ENCODE measurements around the gene CAPN7. TPM values are rescaled to one million over a fixed set of nuclear protein-coding genes. Genes with fewer than 3 reads are reported as not detected.

CAPN7 gene
- total and polyA plus RNA-seq, 2 donors (not counting 1 experiment from before 2014, with no cell fraction given), result 25.9 to 38.0 TPM

DNA sequence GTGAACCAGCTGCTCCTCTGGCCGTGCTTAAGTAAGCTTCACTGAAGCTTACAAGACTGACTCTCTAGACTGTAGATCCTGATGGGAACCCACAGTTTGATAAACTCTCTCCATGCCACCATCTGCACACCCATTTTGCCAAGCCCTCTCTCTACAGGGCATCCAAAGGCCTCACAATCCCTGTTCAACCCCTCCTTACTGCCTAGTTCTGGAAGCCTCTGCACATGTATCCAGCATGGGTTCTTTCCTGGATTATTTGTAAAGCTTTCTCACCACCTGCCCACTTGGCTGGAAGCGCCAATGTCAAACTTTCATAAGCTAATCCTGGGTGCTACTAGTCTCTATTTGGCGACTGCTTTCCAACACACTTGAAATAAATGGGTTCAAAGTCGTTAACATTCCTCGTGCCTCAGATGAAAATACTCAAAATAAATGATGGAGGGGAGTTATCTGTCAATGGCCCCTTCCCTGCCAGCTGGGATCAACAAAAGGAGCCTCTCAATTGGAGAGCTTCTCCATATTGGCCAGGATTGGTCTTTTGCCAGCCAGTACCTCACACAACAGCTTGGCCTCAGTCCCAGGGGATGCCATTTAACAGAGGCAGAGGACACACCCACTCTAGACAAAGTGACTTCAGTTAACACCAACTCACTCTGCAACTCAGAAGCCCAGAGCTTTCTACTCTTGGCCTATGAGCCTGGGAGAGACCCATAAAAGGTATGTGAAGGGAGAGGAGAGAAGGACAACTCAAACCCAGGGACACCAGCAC, 78.3 kb downstream of the CAPN7 start:
- Histone ChIP-seq H3K4me2 (ENCODE audit: extremely low read depth, insufficient read depth, low read length) (no peak overlapping the region), H3K9me3 (ENCODE audit: control insufficient read depth, insufficient read depth, low read depth, low read length) (no peaks in the 10 kb centered on the region), H4K20me1 (ENCODE audit: control insufficient read depth, extremely low read depth, insufficient read depth, low read length) (no peaks in the 10 kb centered on the region), H3K4me3 (replicated peaks in 1 of 4; ENCODE audit: control extremely low read depth in 1 of 4, insufficient read depth in 1 of 4, low read depth in 3 of 4, low read length in 4 of 4) (no peak overlapping the region), H3K27me3 (ENCODE audit: control insufficient read depth, insufficient read depth, low read length) (no peaks in the 10 kb centered on the region), H3K27ac (ENCODE audit: insufficient read depth, low read length) (no peak overlapping the region), H3K79me2 (ENCODE audit: control insufficient read depth, insufficient read depth, low read length) (no peaks in the 10 kb centered on the region), H3K4me1 (ENCODE audit: control insufficient read depth, extremely low read depth, insufficient read depth, low read length) (no peaks in the 10 kb centered on the region), H2AFZ (ENCODE audit: low read length) (no peak overlapping the region), H3K36me3 (ENCODE audit: control insufficient read depth, insufficient read depth, low read length) (no peaks in the 10 kb centered on the region), H3K9ac (ENCODE audit: insufficient read depth, low read length) (no peak overlapping the region)
- DNase-seq (ENCODE audit: low read depth in 2 of 2), result peak in 1 of 2 donors; percentile 26
- TF ChIP-seq, protein P1, sequence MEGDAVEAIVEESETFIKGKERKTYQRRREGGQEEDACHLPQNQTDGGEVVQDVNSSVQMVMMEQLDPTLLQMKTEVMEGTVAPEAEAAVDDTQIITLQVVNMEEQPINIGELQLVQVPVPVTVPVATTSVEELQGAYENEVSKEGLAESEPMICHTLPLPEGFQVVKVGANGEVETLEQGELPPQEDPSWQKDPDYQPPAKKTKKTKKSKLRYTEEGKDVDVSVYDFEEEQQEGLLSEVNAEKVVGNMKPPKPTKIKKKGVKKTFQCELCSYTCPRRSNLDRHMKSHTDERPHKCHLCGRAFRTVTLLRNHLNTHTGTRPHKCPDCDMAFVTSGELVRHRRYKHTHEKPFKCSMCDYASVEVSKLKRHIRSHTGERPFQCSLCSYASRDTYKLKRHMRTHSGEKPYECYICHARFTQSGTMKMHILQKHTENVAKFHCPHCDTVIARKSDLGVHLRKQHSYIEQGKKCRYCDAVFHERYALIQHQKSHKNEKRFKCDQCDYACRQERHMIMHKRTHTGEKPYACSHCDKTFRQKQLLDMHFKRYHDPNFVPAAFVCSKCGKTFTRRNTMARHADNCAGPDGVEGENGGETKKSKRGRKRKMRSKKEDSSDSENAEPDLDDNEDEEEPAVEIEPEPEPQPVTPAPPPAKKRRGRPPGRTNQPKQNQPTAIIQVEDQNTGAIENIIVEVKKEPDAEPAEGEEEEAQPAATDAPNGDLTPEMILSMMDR (conservative IDR thresholded peaks at IDR 0.05 in 1 of 2, IDR thresholded peaks at IDR 0.05 in 1 of 2; ENCODE audit: low read depth in 1 of 2, low read length in 2 of 2), result no peak
- TF ChIP-seq EZH2 (IDR thresholded peaks at IDR 0.05; ENCODE audit: low read length, missing control alignments), result no peak

DNA sequence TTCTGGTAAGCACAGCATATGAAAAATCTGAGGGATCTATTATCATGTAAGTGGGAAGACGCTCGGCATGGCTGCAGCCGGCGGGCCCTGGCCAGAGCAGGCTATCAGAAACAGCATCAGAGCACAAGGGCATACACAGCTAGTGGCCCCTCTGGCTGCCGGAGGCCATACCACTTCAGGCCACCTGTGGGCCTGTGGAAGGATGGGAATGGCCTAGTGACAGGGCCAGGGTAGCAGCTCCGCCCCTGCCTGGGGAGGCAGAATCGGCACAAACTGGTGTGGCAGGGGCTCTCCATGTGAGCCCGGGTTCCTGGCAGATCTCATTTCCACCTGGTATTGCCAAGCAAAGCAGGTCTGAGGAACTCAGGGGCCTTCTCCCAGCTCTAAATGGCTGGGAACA, 80.0 kb downstream of the CAPN7 start:
- H3K4me2 ChIP-seq (ENCODE audit: extremely low read depth, insufficient read depth, low read length), result no peak overlapping the region
- no peaks in the 10 kb centered on the region for H4K20me1 ChIP-seq (ENCODE audit: control insufficient read depth, extremely low read depth, insufficient read depth, low read length)
- H3K36me3 ChIP-seq (ENCODE audit: control insufficient read depth, insufficient read depth, low read length), result no peaks in the 10 kb centered on the region
- H3K9me3 ChIP-seq (ENCODE audit: control insufficient read depth, insufficient read depth, low read depth, low read length), result no peaks in the 10 kb centered on the region
- no peaks in the 10 kb centered on the region for H3K27me3 ChIP-seq (ENCODE audit: control insufficient read depth, insufficient read depth, low read length)
- no peak overlapping the region for H2AFZ ChIP-seq (ENCODE audit: low read length)
- no peak overlapping the region for H3K9ac ChIP-seq (ENCODE audit: insufficient read depth, low read length)
- no peaks in the 10 kb centered on the region for H3K4me1 ChIP-seq (ENCODE audit: control insufficient read depth, extremely low read depth, insufficient read depth, low read length)
- no peak for TF ChIP-seq EZH2 (IDR thresholded peaks at IDR 0.05; ENCODE audit: low read length, missing control alignments)
- TF ChIP-seq, protein P1 (conservative IDR thresholded peaks at IDR 0.05 in 1 of 2, IDR thresholded peaks at IDR 0.05 in 1 of 2; ENCODE audit: low read depth in 1 of 2, low read length in 2 of 2), result no peak
- H3K79me2 ChIP-seq (ENCODE audit: control insufficient read depth, insufficient read depth, low read length), result no peaks in the 10 kb centered on the region
- H3K4me3 ChIP-seq (replicated peaks in 1 of 4; ENCODE audit: control extremely low read depth in 1 of 4, insufficient read depth in 1 of 4, low read depth in 3 of 4, low read length in 4 of 4), result no peak overlapping the region
- H3K27ac ChIP-seq (ENCODE audit: insufficient read depth, low read length), result no peak overlapping the region
- DNase-seq (ENCODE audit: low read depth in 2 of 2), result no peak

DNA sequence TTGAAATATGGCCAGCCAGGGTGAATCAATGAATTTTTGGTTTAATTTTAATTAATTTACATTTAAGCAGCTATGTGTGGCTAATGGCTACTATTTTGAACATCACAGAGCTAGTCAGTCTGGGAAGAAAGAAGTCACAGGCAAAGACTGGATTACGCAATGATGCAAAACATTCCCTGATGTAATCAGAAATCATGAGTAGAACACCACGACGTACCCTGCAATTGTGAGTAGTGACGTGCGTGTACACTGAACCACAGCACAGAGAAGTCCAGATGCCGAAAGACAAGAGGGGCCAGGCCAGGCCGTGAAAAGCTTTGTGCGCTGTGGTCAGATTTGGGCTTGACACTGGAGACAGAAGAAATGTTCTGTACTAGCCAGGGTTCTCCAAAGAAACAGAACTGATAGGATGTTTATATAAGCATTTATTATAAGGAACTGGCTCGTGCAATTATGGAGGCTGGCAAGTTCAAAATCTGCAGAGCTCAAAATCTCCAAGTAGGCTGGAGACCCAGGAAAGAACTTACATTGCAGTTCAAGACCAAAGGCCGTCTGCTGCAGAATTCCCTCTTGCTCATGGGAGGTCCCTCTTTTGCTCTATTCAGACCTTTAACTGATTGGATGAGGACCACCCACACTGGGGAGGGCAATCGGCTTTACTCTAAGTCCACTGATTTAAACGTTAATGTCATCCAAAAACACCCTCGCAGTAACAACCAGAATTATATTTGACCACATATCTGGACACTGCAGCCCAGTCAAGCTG, 81.7 kb downstream of the CAPN7 start:
- no peak for TF ChIP-seq EZH2 (IDR thresholded peaks at IDR 0.05; ENCODE audit: low read length, missing control alignments)
- TF ChIP-seq, protein P1 (conservative IDR thresholded peaks at IDR 0.05 in 1 of 2, IDR thresholded peaks at IDR 0.05 in 1 of 2; ENCODE audit: low read depth in 1 of 2, low read length in 2 of 2), result no peak
- H3K27me3 ChIP-seq (ENCODE audit: control insufficient read depth, insufficient read depth, low read length), result no peaks in the 10 kb centered on the region
- no peak overlapping the region for H2AFZ ChIP-seq (ENCODE audit: low read length)
- no peak overlapping the region for H3K9ac ChIP-seq (ENCODE audit: insufficient read depth, low read length)
- H4K20me1 ChIP-seq (ENCODE audit: control insufficient read depth, extremely low read depth, insufficient read depth, low read length), result no peaks in the 10 kb centered on the region
- H3K9me3 ChIP-seq (ENCODE audit: control insufficient read depth, insufficient read depth, low read depth, low read length), result no peaks in the 10 kb centered on the region
- DNase-seq (ENCODE audit: low read depth in 2 of 2), result peak; percentile 78 to 98
- no peaks in the 10 kb centered on the region for H3K36me3 ChIP-seq (ENCODE audit: control insufficient read depth, insufficient read depth, low read length)
- H3K4me2 ChIP-seq (ENCODE audit: extremely low read depth, insufficient read depth, low read length), result no peak overlapping the region
- H3K27ac ChIP-seq (ENCODE audit: insufficient read depth, low read length), result no peak overlapping the region
- no peaks in the 10 kb centered on the region for H3K79me2 ChIP-seq (ENCODE audit: control insufficient read depth, insufficient read depth, low read length)
- no peaks in the 10 kb centered on the region for H3K4me1 ChIP-seq (ENCODE audit: control insufficient read depth, extremely low read depth, insufficient read depth, low read length)
- no peak overlapping the region for H3K4me3 ChIP-seq (replicated peaks in 1 of 4; ENCODE audit: control extremely low read depth in 1 of 4, insufficient read depth in 1 of 4, low read depth in 3 of 4, low read length in 4 of 4)

Data from fibroblast of lung (primary cell).